Measurements from ENCODE around the gene PRELP.

- TF ChIP-seq POLR2A (IDR thresholded peaks at IDR 0.05): no peak
- no peak for TF ChIP-seq CTCF (IDR thresholded peaks at IDR 0.05)
Measured at GRCh38 chr1:203538726-203539125, 63.1 kb downstream of the PRELP start.
